Stimulated activated CD4-positive, alpha-beta T cell treated with anti-CD3 and anti-CD28 coated beads, TNF-alpha, amount 100 ng/mL, for 4 hours (primary cell): ENCODE results near the gene C1orf74.
"Not testable (repeated sequence)": the region's sequence is repeated elsewhere in the genome, so short reads cannot be mapped to it uniquely, and the experiment has no call there.

Source experiments
- DNase-seq, 3 experiments: peaks; one replicate each; pipeline ENCODE4 v3.0.0-alpha.2; 2020; ENCODE audit warnings: low read depth in 3 of 3

Gene C1orf74

DNA sequence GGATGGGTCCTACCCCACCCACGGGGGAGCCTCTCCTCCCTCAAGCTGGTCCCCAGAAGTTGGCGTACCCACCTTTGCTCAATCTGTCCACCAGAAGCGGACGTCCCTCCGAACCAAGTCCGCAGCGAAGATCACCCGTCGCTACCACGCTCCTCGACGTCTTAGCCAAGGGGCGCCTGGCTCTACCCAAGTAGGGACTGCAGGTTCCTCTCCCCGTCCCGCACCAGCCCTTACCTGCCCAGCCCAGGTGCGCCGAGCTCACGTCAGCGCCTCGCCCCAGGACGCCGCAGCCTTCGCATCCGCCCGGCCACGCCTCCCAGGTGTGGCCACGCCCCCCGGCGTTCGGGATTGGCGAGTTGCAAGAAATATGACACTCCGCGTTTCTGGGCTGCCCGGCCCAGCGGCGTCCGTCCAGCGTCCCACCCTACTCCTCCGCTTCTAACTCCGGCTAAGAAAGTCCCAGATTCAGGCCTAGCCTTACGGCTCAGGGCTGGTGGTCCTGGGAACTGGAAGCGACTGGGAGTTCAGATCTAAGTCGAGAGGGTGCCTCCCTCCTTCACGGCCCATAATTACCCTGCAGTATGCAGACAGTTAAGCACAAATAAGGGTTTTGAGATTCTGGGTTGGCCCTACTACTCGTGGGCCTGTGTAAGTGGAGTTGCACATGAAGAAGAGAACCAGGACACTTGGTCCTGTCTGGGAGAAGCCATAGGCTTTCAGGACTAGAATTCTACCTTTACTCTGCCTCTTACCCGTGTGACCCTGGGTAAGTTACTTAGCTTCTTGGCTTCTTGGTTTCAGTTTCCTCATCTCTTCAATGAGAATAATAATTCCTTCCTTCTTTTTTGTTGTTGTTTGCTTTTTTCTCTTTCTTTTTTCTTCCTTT, 21.8 kb upstream of the C1orf74 start, which contains the start of gene IRF6:
Gene IRF6 (minus strand): TSS at position 268 of the 886 bp plus-strand sequence. CDS start 4,729 bp downstream, outside the sequence.
- DNase-seq = peak; percentile 20 to 43 (median 30)

DNA sequence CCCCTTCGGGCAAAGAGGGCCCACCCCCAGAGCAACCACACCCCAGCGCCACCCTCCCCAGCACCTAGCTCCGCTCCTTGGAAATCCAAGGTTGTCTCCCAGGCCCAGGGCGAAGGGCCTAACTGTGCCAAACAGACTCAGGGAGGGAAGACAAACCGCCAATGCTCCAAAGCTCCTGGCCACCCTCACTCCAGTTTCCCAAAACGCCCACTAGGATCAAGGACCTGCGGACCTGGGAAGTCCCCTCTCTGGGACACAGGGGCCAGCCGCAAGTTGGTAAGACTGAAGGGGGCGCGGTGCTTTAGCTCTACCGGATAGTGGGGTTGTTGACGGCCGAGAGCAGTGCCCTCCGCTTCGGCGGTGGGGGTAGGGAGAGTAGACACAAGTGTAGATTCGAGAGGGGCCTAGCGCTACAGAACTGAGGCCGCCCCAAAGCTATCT, 21.0 kb upstream of the C1orf74 start:
- no peak for DNase-seq

DNA sequence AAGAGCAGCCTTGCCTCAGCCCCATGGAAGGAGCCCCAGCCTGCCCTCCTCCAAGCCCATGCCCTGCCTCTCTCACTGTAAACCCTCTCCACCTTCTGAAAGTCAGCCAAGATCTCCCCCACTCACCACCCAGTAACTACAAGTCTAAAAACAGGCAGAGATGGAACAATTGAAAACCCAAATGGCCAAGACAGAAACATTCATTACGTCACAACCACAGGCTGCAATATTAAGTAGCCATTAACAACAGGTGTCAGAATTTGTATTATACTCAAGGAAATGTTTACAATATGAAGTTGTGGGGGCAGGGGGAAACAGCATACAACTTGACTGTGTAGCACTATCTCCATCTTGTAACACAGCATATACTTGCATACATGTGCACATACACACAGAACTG, 19.2 kb upstream of the C1orf74 start:
- no peak for DNase-seq

DNA sequence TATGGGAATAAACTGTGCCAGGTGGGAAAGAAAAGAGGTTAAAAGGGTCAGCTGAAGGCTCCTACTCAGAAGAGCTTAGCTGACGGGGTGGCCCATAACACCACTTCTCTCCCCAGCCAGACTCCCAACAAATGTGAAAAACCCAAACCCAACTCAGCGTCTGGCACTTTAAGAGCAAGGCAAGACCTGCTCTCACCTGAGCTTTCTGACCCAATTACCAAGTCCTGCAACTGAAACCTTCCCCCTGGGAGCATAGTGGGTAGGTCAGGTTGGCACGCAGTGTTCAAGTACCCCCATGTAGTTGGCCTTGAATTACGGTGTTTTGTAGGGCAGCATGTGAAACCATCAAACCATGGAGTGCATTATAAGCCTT, 18.4 kb upstream of the C1orf74 start:
- no peak for DNase-seq

DNA sequence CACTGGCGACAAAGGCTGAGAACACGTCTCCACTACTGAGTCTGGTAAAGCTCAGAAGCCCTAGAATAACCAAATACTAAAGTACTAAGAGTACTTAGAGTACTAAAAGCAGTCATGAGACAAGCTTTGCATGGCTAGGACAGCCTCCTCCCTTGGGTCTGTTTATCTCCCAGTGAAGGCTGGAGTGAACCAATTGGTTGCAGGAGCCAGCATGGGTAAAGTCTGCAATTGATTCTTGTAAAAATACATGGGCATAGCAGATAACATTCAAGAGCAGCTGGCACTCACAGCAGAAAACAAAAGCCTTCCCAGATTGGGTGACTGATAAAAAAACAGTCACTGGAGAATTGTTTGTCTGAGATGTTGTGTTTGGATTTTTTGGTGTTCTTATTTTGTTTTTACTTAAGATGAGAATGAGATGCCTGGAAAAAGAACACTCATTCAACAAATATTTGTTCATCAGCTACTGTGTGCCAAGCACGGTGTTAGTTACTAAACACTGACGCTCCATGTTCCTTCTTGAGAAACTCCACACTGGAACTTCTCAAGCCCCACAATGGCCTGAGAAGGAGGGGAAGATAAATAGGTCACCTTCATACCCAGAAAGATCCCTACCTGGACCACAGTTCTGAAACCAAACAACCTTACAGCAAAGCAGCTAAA, 17.9 kb upstream of the C1orf74 start:
- no peak for DNase-seq

DNA sequence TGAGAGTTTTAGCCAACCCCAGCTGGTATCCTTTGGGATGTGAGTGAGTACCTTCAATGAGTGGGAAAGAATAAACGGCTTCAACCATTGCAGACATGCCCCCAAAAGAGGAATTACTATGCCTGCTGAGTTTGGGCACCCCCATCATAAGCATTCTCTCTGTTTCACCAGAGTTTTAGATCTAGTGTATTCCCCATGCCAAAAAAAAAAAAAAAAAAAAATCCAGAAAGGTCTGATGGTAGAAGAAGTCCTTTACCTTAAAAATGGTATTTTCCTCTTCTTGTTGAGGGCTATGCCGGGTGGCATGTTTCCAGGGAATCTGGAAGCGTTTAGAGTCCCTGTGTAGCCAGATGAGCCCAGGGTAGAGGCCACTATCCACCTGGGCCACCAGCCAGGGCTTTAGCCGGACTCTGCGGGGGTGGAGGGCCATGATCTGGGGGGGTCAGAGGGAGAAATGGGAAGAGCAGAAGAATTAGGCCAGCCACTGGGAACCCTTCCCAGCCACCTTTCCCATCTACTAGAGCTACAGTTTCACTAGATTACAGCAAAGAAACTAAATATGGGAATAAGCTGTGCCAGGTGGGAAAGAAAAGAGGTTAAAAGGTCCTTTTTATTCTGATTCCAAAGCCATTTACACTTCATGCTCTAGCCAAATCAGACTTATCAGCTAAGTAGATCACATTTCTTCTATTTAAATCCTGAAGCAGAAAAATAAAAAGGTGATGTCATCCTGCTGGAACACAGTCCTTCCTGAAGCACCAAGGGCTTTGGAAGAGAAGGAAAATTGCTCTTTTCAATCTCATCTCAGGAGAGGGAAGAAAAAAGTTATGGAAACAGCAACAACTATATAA, 16.9 kb upstream of the C1orf74 start:
- no peak for DNase-seq

DNA sequence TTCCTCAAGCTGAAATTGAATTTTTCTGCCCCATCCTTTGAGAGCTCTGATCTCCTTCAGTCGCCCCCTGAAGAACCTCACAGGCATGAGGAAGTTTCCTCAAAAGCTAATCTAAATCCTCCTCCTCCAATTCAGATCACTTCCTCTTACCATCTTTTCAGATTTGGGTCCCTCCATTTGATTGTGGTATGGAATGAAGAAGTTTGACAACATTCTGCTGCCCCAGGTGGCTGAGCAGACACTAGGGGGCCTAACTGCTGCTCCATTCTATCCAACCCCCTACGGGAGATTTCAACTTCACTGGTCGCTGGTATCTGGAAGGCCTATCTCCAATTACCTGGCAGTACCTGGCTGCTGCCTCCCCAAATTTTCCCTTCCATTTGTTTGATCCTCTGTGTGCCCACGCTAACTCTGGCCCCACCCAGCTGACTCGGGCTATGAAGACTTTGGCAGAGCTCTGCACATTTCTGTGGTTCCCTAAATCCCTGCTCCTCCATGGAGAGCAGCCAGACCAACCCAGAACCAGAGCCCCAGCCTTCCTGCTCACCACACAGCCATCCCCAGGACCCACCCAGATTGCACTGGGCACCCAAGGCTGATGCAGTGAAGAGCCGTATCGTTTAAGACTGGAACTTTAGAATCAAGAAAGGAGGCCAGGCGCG, 13.8 kb upstream of the C1orf74 start:
- DNase-seq = no peak

DNA sequence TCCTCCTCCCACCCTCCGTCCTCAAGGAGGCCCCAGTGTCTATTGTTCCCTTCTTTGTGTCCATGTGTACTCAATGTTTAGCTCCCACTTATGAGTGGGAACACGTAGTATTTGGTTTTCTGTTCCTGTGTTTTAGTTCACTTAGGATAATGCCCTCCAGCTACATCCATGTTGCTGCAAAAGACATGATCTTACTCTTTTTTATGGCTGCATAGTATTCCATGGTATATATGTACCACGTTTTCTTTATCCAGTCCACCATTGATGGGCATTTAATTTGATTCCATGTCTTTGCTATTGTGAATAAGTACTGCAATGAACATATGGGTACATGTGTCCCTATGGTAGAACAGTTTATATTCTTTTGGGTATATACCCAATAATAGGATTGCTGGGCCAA, 9.4 kb upstream of the C1orf74 start:
- DNase-seq = not testable (repeated sequence)

DNA sequence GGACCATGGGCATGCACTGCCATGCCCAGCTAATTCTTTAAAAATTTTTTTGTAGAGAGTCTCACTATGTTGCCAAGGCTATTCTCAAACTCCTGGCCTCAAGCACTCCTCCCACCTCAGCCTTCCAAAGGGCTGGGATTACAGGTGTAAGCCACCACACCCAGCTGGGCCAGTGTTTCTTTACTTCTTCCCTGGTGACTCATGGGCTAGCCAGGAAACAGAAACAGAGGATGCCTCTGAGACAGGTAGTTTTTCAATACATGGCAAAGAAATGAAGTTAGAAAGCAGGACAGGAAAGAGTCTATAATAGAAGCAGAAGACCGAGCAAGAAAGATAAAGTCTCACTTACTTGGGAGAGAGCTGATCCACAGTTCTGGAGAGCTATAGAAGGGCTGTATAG, 7.6 kb upstream of the C1orf74 start:
- DNase-seq = no peak

DNA sequence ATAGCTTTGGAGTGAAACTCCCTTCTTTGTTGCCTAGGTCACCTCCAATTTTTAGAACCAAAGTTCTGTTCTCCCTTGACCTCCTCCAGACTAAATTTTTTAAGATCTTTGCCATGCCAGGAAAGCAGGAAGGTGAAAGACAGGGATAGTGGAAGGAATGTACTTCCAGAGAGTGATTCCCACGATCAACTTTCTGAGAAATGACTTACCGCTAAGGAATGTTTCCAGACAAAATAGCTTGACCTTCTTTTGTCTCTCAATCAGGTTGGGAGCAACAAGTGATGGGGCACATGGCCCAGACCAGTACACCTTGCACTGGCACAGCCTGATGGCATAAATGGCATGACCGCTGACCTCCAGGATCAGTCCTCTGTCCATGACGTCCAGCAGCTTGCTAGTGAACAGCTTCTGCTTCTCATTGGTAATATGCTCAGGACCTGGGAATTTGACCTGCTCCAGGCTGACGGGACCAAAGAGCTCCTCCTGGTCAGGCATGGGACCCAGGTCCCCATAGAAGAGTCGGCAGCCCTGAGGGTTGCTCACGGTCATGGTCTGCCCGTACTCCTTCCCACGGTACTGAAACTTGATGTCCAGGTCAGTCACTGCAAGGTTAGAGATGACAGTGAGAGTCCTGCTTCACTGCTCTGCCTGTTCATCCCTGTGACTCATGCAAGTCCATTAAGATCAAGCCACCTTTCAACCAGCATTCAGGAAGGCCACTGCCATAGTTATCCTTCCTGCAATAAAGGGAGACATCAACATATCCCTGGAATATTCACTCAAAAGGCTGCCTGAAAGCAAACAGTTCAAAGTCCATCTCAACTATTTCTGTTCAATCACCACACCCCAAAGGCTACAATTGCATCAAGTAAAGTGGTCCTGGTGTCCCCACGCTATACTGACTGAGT, 6.2 kb upstream of the C1orf74 start:
- no peak for DNase-seq

DNA sequence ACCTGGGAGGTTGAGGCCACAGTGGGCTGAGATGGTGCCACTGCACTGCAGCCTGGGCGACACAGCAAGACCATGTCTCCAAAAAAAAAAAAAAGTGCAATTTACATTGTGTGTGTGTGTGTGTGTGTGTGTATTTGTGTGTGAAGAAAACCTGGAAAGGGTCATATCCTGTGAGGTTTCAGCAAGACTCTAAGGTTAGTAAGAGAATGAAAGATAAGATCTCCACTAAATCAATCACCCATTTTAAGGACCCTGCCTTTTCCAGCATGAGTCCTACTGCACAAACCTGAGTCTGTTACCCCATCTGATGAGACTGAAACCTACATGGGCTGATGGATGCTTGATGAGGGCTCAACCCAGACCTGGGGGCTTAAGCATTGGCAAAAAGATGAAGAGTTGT, 4.9 kb upstream of the C1orf74 start:
- no peak for DNase-seq

DNA sequence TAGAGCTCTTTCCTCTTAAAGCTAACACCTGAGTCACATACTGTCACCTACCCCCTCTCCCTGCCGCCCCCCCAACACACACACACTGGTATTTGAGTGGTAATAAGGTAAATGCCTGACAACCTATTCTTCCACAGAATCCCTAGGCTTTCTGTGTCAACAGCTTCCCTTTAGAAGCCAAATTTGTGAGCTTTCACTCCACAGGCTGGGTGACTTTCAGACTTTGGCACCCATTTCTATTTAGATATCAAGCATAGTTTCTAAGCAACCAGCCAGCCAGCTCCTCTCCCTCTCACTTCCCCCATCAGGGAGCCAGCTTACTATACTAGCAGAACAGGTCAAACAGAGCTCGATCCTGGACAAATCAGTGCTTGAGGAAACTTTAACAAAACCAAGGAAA, 3.2 kb upstream of the C1orf74 start:
- DNase-seq = no peak

DNA sequence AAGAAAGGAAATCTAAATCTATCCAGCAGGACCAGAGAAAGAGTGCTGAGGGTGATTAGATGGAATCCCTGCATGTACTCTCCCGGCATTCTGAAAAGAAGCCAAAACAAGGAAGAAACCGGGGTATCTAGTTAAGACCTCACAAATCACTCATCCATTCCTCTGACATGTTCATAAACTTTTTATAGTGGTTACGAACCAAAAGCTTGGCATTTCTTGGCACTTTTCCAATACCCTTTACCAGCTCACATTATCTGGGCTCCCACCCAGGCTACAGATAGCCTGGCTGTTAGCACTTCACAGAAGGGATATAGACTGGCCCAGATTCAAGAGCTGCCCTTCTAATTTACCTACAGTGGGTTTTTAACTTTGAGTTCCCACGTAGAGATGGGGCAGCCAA, 1.8 kb upstream of the C1orf74 start:
- DNase-seq = no peak

DNA sequence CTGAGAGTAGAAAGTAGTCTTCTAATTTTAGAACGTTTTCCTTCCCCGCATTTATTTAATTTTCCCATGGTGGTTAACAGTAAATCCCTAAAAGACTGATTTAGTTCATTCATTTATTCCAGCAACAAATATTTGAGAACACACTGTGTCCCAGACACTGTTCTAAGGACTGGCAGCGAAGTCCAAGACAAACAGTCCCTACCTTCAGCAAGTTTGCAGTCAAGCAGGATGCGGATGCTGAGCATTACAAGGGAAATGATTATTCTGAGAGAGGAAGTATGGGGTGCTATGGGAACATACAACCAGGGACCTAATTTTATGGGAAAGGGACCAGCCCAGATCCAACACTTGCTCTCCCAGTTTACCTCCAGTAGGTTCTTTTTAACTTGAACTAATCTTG, 1.2 kb upstream of the C1orf74 start:
- DNase-seq = no peak

DNA sequence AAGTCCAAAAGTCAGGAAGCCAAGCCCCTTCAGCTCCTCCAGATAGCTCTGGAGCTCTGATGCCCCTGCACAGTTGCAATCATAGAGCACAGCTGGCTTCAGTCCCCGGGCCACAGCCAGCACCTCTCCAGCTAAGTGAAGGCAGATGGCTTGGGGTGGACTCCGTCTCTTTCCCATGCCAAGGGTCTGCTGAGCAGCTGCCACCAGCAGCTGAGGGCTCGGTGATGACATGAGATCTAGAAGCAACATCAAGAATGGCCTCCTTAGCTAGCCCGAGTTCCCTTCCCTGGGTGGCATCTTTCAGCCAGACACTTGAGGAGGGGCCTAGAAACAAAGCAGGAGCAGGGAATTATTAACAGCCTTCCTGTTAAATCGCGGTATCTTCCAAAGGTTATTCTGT, 973 bp downstream of the C1orf74 start:
- DNase-seq = no peak

DNA sequence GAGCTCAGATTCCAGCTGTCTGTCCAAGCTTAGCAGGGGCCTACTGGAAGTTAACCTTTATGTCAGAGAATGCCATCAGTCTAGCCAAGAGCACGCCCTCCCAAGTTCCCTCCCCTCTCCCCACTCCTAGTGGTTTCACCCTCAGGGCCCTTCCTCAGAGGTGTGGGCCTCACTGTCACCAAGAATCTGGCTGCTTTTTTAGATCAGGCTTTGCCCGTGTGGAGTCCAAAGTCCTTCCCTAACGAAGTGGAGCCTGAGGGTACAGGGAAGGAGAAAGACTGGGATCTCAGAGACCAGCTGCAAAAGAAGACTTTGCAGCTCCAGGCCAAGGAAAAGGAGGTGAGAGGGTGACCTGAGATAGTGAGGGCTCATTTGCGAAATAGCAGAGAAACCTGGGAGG, 4.1 kb downstream of the C1orf74 start:
- no peak for DNase-seq

DNA sequence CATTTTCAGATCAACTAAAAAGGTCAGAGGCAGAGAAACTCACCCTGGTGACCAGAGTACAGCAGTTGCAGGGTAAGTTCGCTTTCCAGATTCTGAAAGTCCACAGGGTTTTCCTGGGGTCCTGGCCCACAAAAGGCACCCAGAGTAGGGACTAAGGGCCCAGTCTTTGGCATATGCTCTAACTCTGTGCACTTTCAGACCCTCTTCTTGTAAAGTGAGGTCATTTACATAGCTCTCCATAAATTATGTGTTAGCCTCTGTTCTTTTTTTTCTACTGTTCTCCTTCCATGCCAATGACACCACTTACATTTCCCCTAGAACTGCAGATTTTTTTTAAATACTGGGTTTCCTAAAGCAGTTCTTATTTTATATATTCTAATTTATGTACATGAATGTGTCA, 6.3 kb downstream of the C1orf74 start:
- DNase-seq = no peak

DNA sequence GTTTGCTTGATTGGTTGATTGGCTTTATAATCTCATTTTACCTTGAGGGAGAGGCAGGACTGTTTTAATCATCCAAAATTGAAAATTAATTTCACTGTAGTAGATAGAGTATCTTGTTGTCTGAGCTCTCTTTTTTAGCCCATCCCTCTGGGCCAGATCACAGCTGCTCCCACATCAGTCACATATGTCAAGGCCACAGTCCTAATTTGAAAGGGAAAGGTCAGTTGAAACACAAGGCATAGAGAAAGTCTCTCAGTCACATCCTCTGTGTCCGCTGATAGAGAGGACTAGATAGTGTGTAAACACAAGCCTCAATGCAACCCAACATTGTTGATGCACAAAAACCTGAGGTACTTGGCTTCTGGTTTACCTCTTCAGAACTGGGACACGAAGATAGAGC, 6.8 kb downstream of the C1orf74 start:
- DNase-seq = no peak

DNA sequence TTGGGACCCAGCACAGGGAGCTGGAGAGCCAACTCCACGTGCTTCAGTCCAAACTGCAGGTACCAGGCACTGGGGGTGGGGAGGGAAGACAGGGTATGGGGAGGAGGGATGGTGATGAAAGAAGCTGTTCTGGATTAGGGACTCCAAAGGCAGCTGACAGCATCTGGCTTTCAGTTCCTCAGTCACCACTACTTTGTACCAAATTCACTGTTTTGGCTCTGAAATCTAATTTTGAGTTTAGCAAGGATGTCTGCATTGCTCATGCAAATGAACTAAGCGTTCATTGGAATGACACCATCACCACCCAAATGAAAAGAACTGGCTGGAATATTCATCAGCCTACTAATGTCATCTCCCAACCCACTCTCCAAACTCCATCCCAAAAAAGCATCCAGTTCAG, 8.7 kb downstream of the C1orf74 start:
- no peak for DNase-seq

DNA sequence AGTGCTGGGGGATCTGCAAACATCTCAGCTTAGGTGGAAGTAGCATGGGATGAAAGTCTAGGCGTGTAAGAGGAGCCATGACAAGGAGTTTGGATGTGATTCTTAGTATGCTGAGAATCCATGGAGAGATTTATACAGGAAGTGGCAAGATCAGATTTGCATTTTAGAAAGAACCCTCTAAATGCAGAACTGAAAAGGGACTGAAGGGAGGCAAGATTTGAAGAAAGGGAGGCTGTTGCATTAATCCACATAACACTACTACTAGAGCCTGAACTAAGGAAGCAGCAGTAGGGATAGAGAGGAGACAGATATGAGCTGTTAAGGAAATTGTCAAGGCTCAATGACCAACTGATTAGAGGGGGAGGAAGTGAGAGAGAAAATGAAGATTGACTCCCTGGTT, 9.8 kb downstream of the C1orf74 start:
- DNase-seq = no peak

DNA sequence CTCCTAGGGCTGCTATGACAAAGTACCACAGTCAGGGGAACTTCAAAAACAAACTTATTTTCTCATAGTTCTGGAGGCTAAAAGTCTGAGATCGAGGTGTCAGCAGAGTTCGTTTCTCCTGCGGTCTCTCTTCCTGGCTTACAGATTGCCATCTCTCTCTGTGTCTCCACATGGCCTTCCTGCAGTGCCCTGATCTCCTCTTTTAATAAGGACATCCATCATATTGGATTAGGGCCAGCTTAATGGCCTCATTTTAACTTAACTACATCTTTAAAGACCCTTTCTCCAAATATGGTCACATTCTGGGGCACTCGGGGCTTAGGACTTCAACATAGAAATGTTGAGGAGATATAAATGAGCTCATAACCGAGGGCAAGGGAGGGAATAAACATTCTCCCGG, 12.2 kb downstream of the C1orf74 start:
- DNase-seq = no peak
